Glomerular visceral epithelial cell (primary cell): ENCODE measurements around the gene JMY.

Experiments
- DNase-seq: peaks from one replicate; pipeline ENCODE4 v3.0.0-alpha.2; 2016; ENCODE audit errors: extremely low spot score

The JMY gene

DNA sequence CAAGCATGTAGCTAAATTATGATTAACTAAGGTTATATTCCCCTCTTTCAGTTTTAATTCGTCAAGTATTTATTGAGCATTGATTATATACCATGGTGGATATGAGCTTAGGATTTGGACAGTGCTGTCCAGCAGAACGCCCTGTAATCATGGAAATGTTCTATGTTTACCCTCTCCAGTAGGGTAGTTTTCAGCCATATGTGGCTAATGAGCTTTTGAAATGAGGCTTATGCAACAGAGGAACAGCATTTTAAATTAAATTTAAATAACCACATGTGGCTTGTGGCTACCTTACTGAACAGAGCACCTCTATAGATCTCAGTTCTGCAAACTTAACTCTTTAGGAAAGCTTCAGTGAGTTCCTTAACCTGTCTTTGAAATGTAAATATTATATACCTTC, 59.1 kb downstream of the JMY start:
- no peak for DNase-seq

DNA sequence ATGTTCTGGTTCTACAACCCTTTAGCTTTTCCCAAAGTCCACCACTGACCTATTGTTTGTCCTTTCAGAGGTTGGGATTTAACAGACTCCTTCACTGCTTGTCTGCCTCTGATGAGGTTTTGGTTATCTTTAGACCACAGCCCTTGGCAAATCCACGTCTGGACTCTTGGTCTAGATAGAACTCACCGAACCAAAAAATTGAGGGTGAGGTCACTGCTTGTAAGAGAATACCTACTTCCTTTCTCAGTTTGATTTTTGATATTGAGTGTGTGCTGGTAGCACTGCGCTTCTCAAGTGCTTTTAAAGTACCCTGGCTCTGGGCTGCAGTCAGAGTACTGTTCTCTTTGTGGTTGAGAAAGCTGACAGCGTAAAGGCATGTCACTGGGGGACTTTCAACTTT, 61.7 kb downstream of the JMY start:
- peak; percentile 57 for DNase-seq

DNA sequence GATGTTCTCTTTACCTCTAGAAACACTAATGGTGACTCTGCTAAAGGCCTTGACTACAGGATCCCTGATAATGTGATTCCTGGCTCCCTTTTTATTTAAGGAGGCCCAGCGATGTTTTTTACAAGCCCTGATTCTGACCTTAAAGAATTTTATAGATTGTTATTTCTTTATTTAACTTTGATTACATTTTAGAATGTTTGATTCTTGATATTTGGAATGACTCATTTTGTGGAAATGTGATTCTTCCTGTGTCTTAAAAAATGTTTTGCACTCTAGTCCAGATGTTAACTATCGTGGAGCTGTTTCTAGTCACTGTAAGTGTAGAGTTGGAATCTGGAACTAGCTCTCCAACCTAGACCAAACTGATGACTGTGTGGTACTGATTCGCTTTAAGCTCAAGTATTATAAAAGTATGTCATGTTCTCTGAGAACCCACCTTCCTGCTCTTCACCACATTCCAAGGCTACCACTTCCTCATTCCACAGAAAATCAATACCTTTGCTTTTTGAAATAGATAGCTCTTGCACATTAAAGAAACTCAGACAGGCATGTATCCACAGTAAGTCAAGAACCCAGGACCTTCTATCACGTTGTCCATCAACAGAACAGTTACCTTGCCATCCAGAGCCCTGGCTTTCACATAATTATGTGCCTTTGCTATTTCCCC, 65.2 kb downstream of the JMY start:
- no peak for DNase-seq

- no peak for DNase-seq
These were observed 66.5 kb downstream of the JMY start for GRCh38 chr5:79302454-79302853.

DNA sequence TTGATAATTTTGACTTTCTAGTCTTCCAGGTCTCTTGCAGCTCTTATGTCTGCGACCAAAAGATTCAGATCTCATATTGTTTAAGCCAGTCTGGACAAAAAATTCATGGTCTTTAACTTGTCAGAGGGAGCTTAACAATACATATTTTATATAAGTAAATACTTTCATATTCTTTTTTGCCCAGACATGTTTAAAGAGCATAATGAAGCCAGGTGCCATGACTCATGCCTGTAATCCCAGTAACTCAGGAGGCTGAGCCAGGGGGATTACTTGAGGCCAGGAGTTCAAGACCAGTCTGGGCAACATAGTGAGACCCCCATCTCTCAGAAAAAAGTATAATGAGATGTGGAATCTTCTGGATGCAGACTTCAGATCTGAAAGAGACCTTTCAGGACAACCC, 69.8 kb downstream of the JMY start:
- no peak for DNase-seq

DNA sequence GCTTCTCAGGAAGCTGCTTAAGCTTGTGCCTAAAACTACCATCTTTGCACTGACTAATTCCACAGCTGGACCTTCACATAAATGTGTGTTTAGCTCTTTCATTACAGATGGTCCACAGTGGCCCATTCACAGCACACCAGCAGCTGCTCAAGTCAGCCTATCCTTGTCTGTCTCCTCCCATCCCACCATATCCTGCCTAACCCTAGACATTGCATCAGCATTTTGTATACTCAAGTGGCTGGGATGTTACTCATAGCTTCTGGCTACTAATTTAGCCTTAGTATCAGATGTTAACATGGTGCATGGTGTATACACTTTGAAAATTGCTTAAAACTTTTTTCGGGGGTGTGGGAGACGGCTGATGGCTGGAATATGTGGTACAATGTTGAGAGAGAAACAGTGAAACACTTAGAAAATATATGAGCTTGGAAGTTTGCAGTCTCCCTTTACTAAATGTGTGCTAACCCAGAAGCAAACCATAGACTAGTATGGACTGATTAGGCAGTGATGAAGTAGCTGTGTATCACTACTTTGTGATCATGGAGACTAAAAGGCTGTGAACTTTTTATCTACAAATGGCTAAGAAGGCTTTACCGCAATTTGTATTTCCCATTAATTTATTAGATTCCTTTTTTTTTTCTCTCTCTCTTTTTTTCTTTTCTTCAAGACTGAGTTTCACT, 83.1 kb downstream of the JMY start:
- peak; percentile 27 for DNase-seq

DNA sequence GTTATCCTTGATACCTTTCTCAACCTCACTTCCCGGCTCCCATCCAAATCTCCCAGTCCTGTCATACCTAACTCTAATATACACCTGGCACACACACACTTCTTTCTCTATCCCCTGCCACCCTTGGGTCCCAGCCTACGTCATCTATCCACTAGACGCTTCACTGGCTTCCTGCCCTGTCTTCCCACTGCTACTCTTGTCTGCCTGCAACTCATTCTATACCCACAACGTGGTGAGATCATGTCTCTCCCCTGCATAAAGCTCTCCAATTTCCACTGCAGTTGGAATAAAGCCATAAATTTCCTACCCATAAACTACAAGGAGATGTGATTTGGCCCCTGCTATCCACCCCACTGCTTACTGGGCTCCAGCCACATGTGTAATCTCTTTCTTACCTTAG, 93.5 kb downstream of the JMY start:
- DNase-seq: peak; percentile 52

DNA sequence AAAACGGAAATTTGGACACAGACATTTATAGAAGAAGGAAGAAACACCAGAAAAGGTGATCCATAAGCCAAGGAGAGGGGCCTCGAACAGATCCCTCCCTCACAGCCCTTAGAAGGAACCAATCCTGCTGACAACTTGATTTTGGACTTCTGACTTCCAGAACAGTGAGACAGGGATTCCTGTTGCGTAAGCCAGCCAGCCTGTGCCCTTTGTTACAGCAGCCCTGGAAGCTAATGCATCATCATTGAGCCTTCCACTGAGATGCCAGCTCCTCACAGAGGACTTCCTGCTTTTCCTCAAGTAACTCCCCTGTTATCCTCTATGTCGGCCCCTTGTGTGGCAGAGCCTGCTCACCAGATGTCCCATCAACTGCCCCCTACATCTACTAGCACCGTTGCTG, 94.1 kb downstream of the JMY start:
- no peak for DNase-seq

DNA sequence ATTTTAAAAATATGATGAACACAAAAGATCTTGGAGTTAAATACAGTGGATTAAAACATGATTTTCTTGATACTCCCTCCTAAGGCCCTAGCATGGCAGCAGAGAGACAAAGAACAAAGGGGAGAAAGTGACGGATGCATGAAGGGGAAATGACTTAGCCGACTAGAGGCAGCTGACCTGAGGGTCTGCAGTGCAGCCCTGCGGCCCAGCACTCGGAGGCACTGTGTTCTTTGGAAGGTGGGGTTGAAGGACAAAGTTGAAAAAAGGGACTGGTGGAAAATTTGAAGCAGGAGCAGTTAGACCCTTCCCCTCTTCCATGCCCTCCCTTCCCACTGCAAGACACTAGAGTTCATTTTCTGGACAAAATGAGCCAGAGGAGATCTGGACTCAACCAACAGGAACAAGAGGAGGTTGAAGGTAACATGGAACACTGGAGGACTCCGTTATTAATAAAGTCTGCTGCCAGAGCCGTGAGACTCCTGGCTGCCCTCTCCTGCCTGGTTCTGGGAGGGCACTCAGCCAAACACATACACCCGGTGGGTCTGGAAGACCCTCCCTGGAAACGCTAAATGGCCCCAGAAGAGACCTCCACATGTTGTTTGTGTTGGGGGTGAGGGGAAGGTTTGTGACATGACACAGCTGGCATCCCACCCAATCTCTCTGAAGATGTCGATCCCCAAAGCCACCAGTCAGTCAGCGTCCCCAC, 98.1 kb downstream of the JMY start:
- no peak for DNase-seq

- peak; percentile 8 for DNase-seq
These were observed 110.5 kb downstream of the JMY start for GRCh38 chr5:79346420-79346824.

- no peak for DNase-seq
These were observed 113.1 kb downstream of the JMY start for GRCh38 chr5:79349047-79349446.

GRCh38 chr5:79349881-79350280, 114.0 kb downstream of the JMY start:
- DNase-seq: no peak

GRCh38 chr5:79357398-79357797, 121.5 kb downstream of the JMY start:
- DNase-seq: no peak
